ENCODE measurements around the gene BTD. TPM values are rescaled to one million over a fixed set of nuclear protein-coding genes. Genes with fewer than 3 reads are reported as not detected.
"Not testable (repeated sequence)": the region's sequence is repeated elsewhere in the genome, so short reads cannot be mapped to it uniquely, and the experiment has no call there.

Gene BTD
- total and polyA plus RNA-seq, 5 experiments from 2014 or later: 11.5 to 17.4 (median 14.7) TPM

DNA sequence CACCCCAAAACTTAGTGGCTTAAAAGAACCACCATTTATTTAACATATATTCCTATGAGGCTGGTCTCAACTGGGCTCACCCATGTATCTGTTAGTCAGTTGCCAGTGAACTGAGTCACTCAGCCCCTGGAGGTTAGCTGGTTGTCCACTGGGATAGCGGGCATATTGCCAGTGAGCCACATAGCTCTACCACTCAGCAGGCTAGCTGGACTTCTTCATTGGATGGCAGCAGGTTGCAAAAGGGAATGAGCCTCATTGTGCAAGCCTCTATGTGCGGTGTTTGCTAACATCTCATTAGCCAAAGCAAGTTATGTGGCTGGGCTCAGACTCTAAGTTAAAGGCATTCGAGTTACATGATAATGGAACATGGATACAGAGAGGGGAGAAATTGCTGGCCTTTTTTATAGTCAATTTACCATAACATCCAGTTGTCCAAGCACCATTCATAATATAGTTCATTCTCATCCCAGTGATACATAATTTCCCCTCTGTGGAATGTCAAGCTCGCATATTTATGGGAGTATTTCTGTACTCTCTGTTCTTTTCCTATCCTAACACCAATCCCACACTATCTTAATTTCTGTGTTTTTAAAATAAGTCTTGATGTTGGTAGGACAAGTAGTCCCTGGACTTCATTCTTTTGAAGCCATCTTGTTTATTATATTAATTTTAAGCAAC, 8.7 kb downstream of the BTD start:
- no peaks in the 10 kb centered on the region for H3K27me3 Mint-ChIP-seq
- H3K36me3 Mint-ChIP-seq: peaks cover 0 to 20% (median 12%) of the 10 kb centered on the region in 3 donors
- peaks cover 0 to 8% (median 4%) of the 10 kb centered on the region in 4 donors for H3K4me1 Mint-ChIP-seq
- no peaks in the 10 kb centered on the region for H3K9me3 Mint-ChIP-seq
- H3K27ac Mint-ChIP-seq: no peak overlapping the region
- POLR2A ChIA-PET: interaction anchor here (0.9 kb wide), 1 partner anchor 9 kb away, joined by 3 read pairs; the partner anchor contains the start of genes BTD and HACL1
- H3K4me3 Mint-ChIP-seq: no peak overlapping the region
- ATAC-seq (no peak), DNase-seq (no peak)

DNA sequence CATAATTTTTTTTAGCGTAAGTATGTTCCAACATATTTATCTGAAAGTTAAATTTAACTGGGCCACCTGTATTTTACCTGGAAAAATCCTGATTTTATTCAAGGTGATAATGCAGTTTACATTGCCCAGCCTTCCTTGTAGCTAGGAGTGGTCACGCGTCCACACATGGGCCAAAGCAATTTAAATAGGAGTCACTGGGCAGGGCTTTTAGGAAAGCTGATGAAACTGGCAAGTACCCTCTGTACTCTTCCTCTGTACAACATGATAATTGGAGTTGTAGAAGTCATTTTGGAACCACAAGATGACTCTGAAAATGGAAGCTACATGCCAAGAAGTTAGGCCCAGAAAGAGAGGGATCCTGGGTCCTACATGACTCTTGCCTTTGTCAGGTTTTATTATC, 9.5 kb downstream of the BTD start:
- POLR2A ChIA-PET: interaction anchor here (0.9 kb wide), 1 partner anchor 9 kb away, joined by 3 read pairs; the partner anchor contains the start of genes BTD and HACL1
- ATAC-seq: no peak
- no peak overlapping the region for H3K4me3 Mint-ChIP-seq
- peaks cover 0 to 7% (median 4%) of the 10 kb centered on the region in 4 donors for H3K4me1 Mint-ChIP-seq
- no peak overlapping the region for H3K27ac Mint-ChIP-seq
- no peak for DNase-seq
- H3K9me3 Mint-ChIP-seq: no peaks in the 10 kb centered on the region
- no peaks in the 10 kb centered on the region for H3K27me3 Mint-ChIP-seq
- peaks cover 0 to 20% (median 11%) of the 10 kb centered on the region in 3 donors for H3K36me3 Mint-ChIP-seq

DNA sequence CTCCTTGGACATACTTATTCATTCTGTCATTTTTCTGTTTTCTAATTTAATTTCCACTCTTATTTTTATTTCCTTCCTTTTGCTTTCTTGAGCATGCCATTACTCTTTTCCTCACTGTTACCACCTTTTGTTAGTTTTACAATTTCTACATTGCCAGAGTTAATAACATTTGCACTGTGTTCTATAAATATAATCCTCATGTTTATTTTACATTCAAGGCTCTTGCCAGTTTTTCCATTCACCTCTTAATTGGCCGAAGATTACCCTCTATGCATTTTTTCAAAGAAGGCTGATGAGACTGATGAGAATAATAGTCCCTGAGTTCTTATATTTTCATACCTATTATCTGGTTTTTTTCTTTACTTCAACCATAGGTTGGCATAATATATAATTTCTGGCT, 10.5 kb downstream of the BTD start:
- no peaks in the 10 kb centered on the region for H3K9me3 Mint-ChIP-seq
- H3K4me1 Mint-ChIP-seq: peaks cover 0 to 6% (median 4%) of the 10 kb centered on the region in 4 donors
- no peak overlapping the region for H3K4me3 Mint-ChIP-seq
- peaks cover 0 to 14% (median 6%) of the 10 kb centered on the region in 3 donors for H3K36me3 Mint-ChIP-seq
- POLR2A ChIA-PET: interaction anchor here (0.6 kb wide), 1 partner anchor 12 kb away, joined by 4 read pairs; no protein-coding TSS in a partner anchor
- H3K27ac Mint-ChIP-seq: peak overlapping the region in 1 of 10 donors; percentile 4
- H3K27me3 Mint-ChIP-seq: no peaks in the 10 kb centered on the region
- ATAC-seq (no peak), DNase-seq (no peak)

DNA sequence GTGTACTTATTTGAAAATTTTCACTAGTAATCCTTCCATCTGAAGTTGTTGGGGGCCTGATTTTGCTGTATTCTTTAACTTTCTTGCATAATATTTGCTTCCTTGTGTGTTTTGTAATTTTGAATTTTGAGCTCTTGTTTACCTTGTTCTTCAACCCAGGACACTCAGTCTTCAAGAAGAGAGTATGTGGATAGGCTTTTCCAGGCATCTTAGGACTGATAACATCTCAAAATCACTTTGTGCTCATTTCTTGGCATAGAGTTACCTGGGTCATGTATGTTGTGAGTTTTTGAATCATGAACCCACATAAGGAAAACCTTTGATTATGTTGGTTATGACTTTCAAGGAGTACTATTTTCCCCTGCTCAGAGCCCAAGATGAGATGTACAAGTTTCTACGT, 13.4 kb downstream of the BTD start:
- POLR2A ChIA-PET: no interaction called here
- peaks cover 0 to 6% (median 3%) of the 10 kb centered on the region in 4 donors for H3K4me1 Mint-ChIP-seq
- peaks cover 11 to 23% (median 12%) of the 10 kb centered on the region in 3 donors for H3K36me3 Mint-ChIP-seq
- no peaks in the 10 kb centered on the region for H3K27me3 Mint-ChIP-seq
- H3K4me3 Mint-ChIP-seq: no peak overlapping the region
- no peak for ATAC-seq
- peaks cover 0 to 15% (median 11%) of the 10 kb centered on the region in 9 donors for H3K9me3 Mint-ChIP-seq
- H3K27ac Mint-ChIP-seq: no peak overlapping the region
- DNase-seq: no peak

DNA sequence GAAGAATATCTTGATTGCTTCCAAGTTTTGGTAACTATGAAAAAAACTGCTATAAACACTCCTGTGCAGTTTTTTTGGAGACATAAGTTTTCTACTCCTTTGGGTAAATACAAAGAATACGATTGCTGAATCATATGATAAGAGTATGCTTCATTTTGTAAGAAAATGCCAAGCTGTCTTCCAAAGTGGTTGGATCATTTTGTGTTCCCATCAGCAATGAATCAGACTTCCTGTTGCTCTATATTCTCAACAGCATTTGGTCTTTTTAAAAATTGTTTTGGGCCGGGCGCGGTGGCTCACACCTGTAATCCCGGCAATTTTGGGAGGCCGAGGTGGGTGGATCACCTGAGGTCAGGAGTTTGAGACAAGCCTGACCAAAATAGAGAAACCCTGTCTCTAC, 14.5 kb downstream of the BTD start:
- Mint-ChIP-seq H3K36me3 (peaks cover 18 to 33% (median 22%) of the 10 kb centered on the region in 3 donors), H3K4me1 (peaks cover 0 to 6% (median 3%) of the 10 kb centered on the region in 4 donors), H3K27me3 (no peaks in the 10 kb centered on the region), H3K27ac (no peak overlapping the region), H3K4me3 (no peak overlapping the region), H3K9me3 (peaks cover 0 to 26% (median 18%) of the 10 kb centered on the region in 9 donors)
- DNase-seq (no peak), ATAC-seq (no peak)
- POLR2A ChIA-PET: interaction anchor here (0.6 to 1.2 kb wide), 2 partner anchors 10 to 186 kb away, joined by 4 read pairs; no protein-coding TSS in a partner anchor

DNA sequence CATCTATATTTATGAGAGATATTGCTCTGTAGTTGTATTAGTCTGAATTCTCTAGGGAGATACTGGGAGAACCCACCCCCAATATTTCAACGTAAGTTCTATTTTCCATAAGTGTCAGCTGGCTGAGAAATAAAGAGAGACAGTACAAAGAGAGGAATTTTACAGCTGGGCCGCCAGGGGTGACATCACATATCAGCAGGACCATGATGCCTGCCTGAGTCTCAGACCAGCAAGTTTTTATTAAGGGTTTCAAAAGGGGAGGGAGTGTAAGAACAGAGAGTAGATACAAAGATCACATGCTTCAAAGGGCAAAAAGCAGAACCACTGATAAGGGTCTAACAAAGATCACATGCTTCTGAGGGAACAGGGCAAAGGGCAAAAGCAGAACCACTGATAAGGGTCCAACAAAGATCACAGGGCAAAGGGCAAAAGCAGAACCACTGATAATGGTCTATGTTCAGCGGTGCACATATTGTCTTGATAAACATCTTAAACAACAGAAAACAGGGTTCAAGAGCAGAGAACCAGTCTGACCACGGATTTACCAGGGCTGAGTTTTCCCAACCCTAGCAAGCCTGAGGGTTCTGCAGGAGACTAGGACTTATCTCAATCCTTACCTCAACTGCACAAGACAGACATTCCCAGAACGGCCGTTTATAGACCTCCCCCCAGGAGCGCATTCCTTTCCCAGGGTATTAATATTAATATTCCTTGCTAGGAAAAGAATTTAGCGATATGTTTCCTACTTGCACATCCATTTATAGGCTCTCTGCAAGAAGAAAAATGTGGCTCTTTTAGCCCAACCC, 18.3 kb downstream of the BTD start:
- H3K4me3 Mint-ChIP-seq, POLR2A ChIA-PET: not testable (repeated sequence)
- peaks cover 0 to 56% (median 34%) of the 10 kb centered on the region in 9 donors for H3K9me3 Mint-ChIP-seq

DNA sequence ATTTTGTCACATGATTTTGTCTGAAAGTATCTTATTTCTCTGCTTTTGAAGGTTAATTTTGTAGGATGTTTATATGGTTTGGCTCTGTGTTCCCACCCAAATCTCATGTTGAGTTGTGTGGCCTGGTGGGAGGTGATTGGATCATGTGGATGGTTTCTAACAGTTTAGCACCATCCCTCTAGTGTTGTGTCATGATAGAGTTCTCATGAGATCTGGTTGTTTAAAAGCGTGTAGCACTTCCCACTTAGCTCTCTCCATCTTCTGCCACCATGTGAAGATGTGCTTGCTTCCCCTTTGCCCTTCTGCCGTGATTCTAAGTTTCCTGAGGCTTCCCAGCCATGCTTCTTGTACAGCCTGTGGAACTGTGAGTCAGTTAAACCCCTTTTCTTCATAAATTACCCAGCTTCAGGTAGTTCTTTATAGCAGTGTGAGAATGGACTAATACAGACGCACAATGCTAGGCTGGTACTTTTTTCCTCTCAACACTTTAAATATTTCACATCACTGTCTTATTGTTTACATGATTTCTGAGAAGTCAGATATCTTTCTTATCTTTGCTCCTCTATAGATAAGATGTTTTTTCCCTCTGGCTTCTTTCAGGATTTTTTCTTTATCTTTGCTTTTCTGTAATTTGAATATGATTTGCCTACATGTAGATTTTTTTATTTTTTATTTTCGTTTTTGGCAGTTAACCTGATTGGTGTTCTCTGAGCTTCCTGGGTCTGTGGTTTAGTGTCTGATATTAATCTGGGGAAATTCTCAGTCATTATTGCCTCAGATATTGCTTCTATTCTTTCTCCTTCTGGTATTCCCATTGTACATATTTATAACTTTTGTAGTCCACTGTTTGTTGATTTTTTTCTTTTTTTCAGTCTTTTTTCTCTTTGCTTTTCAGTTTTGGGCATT, 22.2 kb downstream of the BTD start:
- Mint-ChIP-seq H3K4me1 (peaks cover 16 to 24% (median 23%) of the 10 kb centered on the region in 4 donors), H3K27ac (peak overlapping the region; percentile 4 to 86 (median 59))

More for the DNA sequence above, 18.3 kb downstream of the BTD start:
- DNase-seq, ATAC-seq, H3K27me3 Mint-ChIP-seq, H3K27ac Mint-ChIP-seq: not testable (repeated sequence)
- Mint-ChIP-seq H3K36me3 (peaks cover 24 to 56% (median 44%) of the 10 kb centered on the region in 3 donors), H3K4me1 (peaks cover 13 to 22% (median 18%) of the 10 kb centered on the region in 4 donors)

DNA sequence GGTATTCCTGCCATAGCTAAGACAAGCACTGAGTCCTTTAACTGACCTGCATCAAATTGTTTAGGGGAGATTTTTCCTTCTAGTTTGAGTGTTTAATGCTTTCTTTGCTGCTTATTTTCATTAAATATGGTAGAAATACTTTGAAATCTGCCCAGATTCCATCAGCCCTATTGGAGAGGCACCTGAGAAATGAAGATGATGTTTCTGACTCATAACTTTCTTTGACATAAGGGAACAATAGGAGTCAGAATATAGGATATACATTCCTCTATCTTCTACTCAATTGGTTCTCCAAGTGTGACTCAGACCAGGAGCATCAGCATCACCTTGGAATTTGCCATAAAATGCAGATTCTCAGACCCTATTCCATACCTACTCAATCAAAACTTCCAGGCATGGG, 27.4 kb downstream of the BTD start:
- Mint-ChIP-seq H3K4me1 (peaks cover 13 to 37% (median 26%) of the 10 kb centered on the region in 4 donors), H3K36me3 (peaks cover 3 to 6% (median 4%) of the 10 kb centered on the region in 3 donors), H3K27me3 (no peaks in the 10 kb centered on the region), H3K4me3 (no peak overlapping the region), H3K27ac (no peak overlapping the region), H3K9me3 (peaks cover 0 to 5% (median 0%) of the 10 kb centered on the region in 9 donors)
- DNase-seq: no peak
- ATAC-seq: no peak
- POLR2A ChIA-PET: no interaction called here

More for the DNA sequence above, 22.2 kb downstream of the BTD start:
- DNase-seq (no peak), ATAC-seq (peak in 1 of 2 donors; percentile 32)
- POLR2A ChIA-PET: interaction anchor here (0.7 kb wide), 1 partner anchor 601 kb away, joined by 3 read pairs; no protein-coding TSS in a partner anchor
- H3K4me3 Mint-ChIP-seq: peak overlapping the region in 9 of 10 donors; percentile 13 to 70 (median 61)
- H3K27me3 Mint-ChIP-seq: no peaks in the 10 kb centered on the region
- peaks cover 26 to 50% (median 43%) of the 10 kb centered on the region in 3 donors for H3K36me3 Mint-ChIP-seq
- H3K9me3 Mint-ChIP-seq: peaks cover 0 to 55% (median 34%) of the 10 kb centered on the region in 9 donors

DNA sequence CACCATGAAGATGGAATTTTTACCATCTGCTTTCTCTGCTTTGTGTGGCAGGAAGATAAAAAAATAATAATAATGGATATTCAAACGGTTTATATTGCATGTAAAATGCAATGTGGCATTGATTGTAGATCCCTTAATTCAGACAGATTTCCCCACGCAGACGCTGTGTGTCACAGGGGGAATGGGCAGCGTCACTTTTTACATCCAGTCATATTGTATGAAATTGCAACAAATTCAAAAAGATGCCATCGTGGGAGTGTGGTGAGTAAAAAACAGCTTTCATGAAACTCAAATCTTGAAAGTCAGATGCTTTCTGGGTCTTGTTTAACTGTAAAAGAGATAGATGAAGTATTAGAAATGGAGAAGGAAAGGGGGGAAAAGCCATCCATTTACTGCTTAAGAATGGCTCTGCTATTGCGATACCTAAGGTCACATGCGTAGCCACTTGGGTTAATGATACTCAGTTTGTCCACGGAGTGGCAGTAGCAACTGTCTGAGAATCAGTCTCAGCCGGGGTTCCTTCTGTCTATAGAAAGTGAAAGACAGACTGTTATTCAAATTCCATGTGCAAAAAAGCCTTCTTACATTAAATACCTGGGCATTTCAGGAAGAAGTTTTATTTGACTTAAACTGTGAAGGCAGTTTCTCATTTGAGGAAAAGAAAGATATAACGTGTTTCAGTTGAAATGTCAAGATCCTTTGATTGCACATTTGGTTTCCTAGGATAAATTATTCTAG, 28.5 kb downstream of the BTD start:
- peaks cover 0 to 6% (median 4%) of the 10 kb centered on the region in 3 donors for H3K36me3 Mint-ChIP-seq
- POLR2A ChIA-PET: no interaction called here
- peak overlapping the region in 3 of 10 donors; percentile 22 to 64 (median 31) for H3K27ac Mint-ChIP-seq
- no peaks in the 10 kb centered on the region for H3K9me3 Mint-ChIP-seq
- H3K4me3 Mint-ChIP-seq: peak overlapping the region in 9 of 10 donors; percentile 24 to 68 (median 45)
- H3K4me1 Mint-ChIP-seq: peaks cover 10 to 26% (median 16%) of the 10 kb centered on the region in 4 donors
- ATAC-seq (peak; percentile 100), DNase-seq (peak in 9 of 10 donors; percentile 31 to 76 (median 62))
- no peaks in the 10 kb centered on the region for H3K27me3 Mint-ChIP-seq

DNA sequence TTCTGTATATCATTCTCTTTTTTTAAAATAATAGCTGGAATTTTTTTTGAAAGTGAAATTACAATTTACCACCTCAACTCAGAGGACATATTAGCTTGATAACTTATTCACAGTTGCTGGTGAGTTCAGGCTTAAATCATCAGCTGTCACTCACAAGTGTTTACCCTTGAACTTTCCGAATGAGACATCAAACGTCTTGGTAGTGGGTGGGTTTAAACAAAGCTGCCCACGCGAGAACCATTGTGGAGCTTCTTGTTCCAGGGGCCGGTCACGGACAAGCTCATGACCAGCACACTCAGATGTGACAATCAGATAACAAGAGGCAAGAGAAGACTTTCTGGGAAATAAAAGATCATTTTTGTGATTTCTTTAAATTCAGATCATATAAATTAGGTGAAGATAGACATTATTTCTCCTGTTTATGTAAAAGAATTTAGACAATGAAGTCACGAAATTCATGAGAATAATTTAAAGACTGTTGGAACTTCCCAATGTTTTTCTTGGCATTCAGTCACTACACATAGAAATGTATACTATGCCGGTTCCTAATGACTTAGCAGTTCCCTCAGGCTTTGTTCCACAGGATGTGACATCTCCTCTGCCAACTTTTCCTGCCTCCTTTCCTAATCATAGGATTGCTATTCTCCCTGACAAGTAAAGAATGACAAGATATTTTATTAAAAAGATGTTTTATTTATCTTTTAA, 29.3 kb downstream of the BTD start:
- ATAC-seq: no peak
- H3K4me3 Mint-ChIP-seq: peak overlapping the region in 3 of 10 donors; percentile 33 to 68 (median 66)
- H3K4me1 Mint-ChIP-seq: peaks cover 11 to 24% (median 18%) of the 10 kb centered on the region in 4 donors

More for the DNA sequence above, 29.3 kb downstream of the BTD start:
- no peaks in the 10 kb centered on the region for H3K9me3 Mint-ChIP-seq
- DNase-seq: no peak
- H3K36me3 Mint-ChIP-seq: peaks cover 0 to 10% (median 6%) of the 10 kb centered on the region in 3 donors
- peak overlapping the region in 1 of 10 donors; percentile 22 for H3K27ac Mint-ChIP-seq
- POLR2A ChIA-PET: no interaction called here
- H3K27me3 Mint-ChIP-seq: no peaks in the 10 kb centered on the region
